Activated CD8-positive, alpha-beta memory T cell treated with anti-CD3 and anti-CD28 coated beads, Interleukin-2, amount 50 U/mL, for 4 hours (primary cell): ENCODE data around the gene CASTOR2.
"Not testable (repeated sequence)": the region's sequence is repeated elsewhere in the genome, so short reads cannot be mapped to it uniquely, and the experiment has no call there.

Experiments
- DNase-seq: peaks from one replicate; pipeline ENCODE4 v3.0.0-alpha.2; 2020

Gene CASTOR2

GRCh38 chr7:74964511-74965119 is at the start of gene CASTOR2:
TSS of gene CASTOR2 (plus strand) at chr7:74964705. CDS start at chr7:74964986, 281 bp downstream.
- DNase-seq, result peak; percentile 71

- DNase-seq, result not testable (repeated sequence)
Observed at GRCh38 chr7:74922321-74922890, 42.1 kb upstream of the CASTOR2 start.

- DNase-seq, result not testable (repeated sequence)
Observed at GRCh38 chr7:74923644-74924043, 40.9 kb upstream of the CASTOR2 start.

GRCh38 chr7:74926968-74927367 is 37.5 kb upstream of the CASTOR2 start:
- not testable (repeated sequence) for DNase-seq

GRCh38 chr7:74931563-74932328 is 32.8 kb upstream of the CASTOR2 start:
- not testable (repeated sequence) for DNase-seq

GRCh38 chr7:74939429-74939828 is 25.1 kb upstream of the CASTOR2 start:
- DNase-seq, result not testable (repeated sequence)

GRCh38 chr7:74941302-74942069 is 23.0 kb upstream of the CASTOR2 start:
- DNase-seq, result not testable (repeated sequence)

- not testable (repeated sequence) for DNase-seq
Observed at GRCh38 chr7:74943923-74944322, 20.6 kb upstream of the CASTOR2 start.

- not testable (repeated sequence) for DNase-seq
Observed at GRCh38 chr7:74947741-74948140, 16.8 kb upstream of the CASTOR2 start.

GRCh38 chr7:74953774-74954173 is 10.7 kb upstream of the CASTOR2 start:
- DNase-seq, result not testable (repeated sequence)

- not testable (repeated sequence) for DNase-seq
Observed at GRCh38 chr7:74958328-74958727, 6.2 kb upstream of the CASTOR2 start.

GRCh38 chr7:74963704-74964510 is 598 bp upstream of the CASTOR2 start:
- DNase-seq, result not testable (repeated sequence)

GRCh38 chr7:74966208-74966854 is 1.8 kb downstream of the CASTOR2 start:
- DNase-seq, result not testable (repeated sequence)

GRCh38 chr7:74966909-74967308 is 2.4 kb downstream of the CASTOR2 start:
- not testable (repeated sequence) for DNase-seq

GRCh38 chr7:74971431-74971830 is 6.9 kb downstream of the CASTOR2 start:
- not testable (repeated sequence) for DNase-seq

GRCh38 chr7:74972377-74972776 is 7.9 kb downstream of the CASTOR2 start:
- not testable (repeated sequence) for DNase-seq

GRCh38 chr7:74975959-74976358 is 11.5 kb downstream of the CASTOR2 start:
- DNase-seq, result not testable (repeated sequence)

- DNase-seq, result not testable (repeated sequence)
Observed at GRCh38 chr7:74977523-74977922, 13.0 kb downstream of the CASTOR2 start.

GRCh38 chr7:74988436-74988835 is 23.9 kb downstream of the CASTOR2 start:
- not testable (repeated sequence) for DNase-seq

- no peak for DNase-seq
Observed at GRCh38 chr7:74993121-74993520, 28.6 kb downstream of the CASTOR2 start.

GRCh38 chr7:74994869-74995543 is 30.5 kb downstream of the CASTOR2 start:
- not testable (repeated sequence) for DNase-seq
